COR-L47 (cell line): ENCODE results near the gene AHNAK2.

Experiments used
- DNase-seq: peaks from one replicate; lab custom pipeline; 2025; lab: John Stamatoyannopoulos, UW

Gene AHNAK2

GRCh38 chr14:104937694-104938365 is 40.3 kb downstream of the AHNAK2 start:
- DNase-seq = no peak

GRCh38 chr14:104937161-104937560 is 41.0 kb downstream of the AHNAK2 start:
- DNase-seq = no peak

GRCh38 chr14:104936361-104937155 is 41.6 kb downstream of the AHNAK2 start:
- no peak for DNase-seq

GRCh38 chr14:104935955-104936354 is 42.2 kb downstream of the AHNAK2 start:
- no peak for DNase-seq

- DNase-seq = no peak
Observed at GRCh38 chr14:104935026-104935650, 43.0 kb downstream of the AHNAK2 start.

- no peak for DNase-seq
Observed at GRCh38 chr14:104933746-104934733, 44.1 kb downstream of the AHNAK2 start.

- peak; percentile 77 for DNase-seq
Observed at GRCh38 chr14:104932676-104933631, 45.2 kb downstream of the AHNAK2 start.

DNA sequence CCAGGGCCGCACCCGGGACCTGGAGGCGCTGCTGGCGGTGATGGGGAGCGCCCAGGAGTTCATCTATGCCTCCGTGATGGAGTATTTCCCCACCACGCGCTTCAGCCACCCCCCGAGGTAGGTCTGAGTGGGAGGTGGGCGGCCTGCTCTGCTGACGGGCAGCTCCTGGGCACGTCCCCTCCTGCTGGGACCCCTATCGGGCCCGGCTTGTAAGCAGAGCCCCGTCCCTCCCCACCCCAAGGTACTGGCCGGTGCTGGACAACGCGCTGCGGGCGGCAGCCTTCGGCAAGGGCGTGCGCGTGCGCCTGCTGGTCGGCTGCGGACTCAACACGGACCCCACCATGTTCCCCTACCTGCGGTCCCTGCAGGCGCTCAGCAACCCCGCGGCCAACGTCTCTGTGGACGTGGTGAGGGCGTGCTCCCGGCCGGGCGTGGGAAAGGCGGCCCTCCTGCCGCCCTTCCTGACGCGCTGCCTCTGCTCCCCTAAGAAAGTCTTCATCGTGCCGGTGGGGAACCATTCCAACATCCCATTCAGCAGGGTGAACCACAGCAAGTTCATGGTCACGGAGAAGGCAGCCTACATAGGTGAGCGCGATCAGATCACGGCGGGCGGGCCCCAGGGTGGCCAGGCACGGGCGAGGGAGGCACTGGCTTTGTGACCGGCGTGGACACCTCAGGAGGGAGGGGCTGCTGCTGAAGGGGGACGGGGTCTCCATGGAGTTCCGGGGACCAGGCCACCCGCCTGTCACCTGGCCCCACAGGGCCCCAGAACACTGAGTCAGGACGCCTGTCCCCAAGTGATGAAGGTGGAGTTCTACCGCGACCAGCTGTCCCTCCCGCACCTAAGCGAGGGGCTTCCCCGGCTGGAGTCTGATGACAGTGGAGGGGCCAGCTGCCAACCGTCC is 46.2 kb downstream of the AHNAK2 start:
- DNase-seq = no peak

- no peak for DNase-seq
Observed at GRCh38 chr14:104931304-104931770, 46.8 kb downstream of the AHNAK2 start.

GRCh38 chr14:104930526-104931303 is 47.5 kb downstream of the AHNAK2 start:
- no peak for DNase-seq

- DNase-seq = no peak
Observed at GRCh38 chr14:104929268-104930230, 48.6 kb downstream of the AHNAK2 start.

DNA sequence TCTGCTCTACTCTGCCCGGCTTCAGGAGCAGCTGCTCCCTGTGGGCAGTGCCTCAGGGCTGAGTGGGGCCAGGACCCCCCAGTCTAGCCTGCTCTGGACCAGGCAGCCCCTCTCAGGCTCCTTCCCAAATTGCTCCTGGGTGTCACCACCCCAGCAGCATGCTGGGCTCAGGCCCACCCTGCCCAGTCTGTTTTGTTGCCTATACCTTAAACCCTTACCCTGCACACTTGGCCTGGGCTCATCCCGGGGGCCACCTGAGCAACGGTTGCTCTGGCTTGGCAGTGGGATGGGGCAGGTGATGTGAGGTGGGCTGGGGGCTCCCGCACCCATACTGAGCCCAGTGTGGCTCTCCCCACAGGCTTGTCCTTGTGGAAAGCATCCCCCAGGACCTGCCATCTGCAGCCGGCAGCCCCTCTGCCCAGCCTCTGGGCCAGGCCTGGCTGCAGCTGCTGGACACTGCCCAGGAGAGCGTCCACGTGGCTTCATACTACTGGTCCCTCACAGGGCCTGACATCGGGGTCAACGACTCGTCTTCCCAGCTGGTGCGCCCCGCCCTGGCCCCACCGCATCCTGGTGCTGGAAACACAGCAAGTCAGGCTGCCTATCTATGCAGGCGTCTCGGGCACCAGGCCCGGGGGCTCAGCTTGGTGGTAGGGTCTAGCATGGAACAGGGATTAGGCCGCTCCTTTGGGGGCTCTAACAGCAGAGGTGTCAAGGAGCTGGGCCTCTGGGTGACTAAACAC is 49.6 kb downstream of the AHNAK2 start:
- DNase-seq = no peak

- no peak for DNase-seq
Observed at GRCh38 chr14:104927901-104928300, 50.3 kb downstream of the AHNAK2 start.

DNA sequence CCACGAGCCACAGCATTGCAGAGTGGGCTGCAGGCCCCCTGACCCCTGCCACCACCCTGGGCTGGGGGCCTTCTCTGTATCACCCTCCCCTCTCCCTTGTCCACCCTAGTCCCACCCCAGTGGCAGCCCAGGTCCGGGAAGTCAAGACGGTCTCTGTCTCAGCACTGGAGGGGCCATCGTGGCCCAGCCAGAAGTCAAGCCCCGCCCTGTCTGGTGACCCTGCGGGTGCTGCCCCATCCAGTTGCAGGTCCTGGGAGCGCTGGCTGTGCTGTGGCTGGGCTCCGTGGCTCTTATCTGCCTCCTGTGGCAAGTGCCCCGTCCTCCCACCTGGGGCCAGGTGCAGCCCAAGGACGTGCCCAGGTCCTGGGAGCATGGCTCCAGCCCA is 50.8 kb downstream of the AHNAK2 start:
- no peak for DNase-seq

DNA sequence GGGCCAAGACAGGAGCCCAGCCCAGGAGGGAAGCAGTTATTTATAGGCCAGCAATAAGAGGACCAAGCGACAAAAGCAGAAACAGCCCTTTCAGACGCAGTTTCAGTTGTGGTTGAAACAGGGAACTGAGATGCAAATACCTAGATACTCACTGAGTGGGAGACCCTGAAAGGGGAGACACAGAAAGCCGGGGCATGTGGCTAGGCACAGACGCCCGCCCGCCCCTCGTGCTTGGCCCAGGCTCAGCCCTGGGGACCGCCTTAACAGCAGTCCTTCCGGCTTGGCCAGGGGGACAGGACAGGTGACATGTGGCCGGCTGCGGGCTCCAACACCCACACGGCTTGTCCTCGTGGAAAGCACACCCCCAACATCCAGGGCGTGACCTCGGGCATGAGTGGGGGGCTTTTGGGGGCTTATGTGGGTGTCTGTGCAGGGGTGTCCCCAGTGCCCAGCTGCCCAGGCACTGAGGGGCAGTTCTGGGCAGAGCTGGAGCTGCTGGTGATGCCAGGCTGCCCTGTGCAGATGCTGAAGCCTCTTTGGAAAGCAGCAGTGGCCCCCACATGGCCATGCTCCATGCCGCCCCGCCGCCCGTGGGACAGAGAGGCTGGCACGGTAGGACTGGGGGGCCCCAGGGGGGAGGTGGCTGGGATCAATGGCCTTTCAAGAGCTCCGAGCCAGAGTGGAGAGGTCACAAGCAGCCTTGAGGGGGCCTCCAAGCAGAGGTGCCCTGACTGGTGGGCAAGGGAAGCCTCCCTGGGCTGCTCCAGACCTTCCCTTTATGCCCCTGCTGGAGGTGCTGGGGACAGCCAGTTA is 51.3 kb downstream of the AHNAK2 start:
- no peak for DNase-seq
